H1 (cell line): ENCODE measurements around the gene ASGR1. TPM values are rescaled to one million over a fixed set of nuclear protein-coding genes. Genes with fewer than 3 reads are reported as not detected.
A peak's percentile ranks its signal among the peaks of the same experiment; 100 is the strongest.

Experiments
- ATF3 ChIP-seq: IDR thresholded peaks from 2 replicates; pipeline ENCODE4 v1.6.1; 2011; ENCODE audit warnings: low read depth, mild to moderate bottlenecking, low read length; ENCODE audit not compliant: insufficient read depth
- CBX5 ChIP-seq: fragments of 300-800, 300-1000 bp; sonication (generic); IDR thresholded peaks from 2 replicates; pipeline ENCODE4 v1.7.1; 2016; ENCODE audit warnings: antibody characterized with exemption, low read length, low read depth
- CEBPB ChIP-seq: IDR thresholded peaks from 2 replicates; pipeline ENCODE4 v1.6.1; 2012; ENCODE audit warnings: low read depth, low read length
- CHD2 ChIP-seq: IDR thresholded peaks from 2 replicates; pipeline ENCODE4 v1.6.1; 2012; ENCODE audit warnings: low read length, improper control_type of control experiment
- EGR1 ChIP-seq: IDR thresholded peaks from 2 replicates; pipeline ENCODE4 v1.6.1; 2011; ENCODE audit warnings: low read depth, low read length, borderline replicate concordance
- EP300 ChIP-seq, 2 experiments: IDR thresholded peaks; 1 replicate in 1 of 2; 2 replicates in 1 of 2; pipeline ENCODE4 v1.6.1; 2011 to 2012; ENCODE audit warnings: low read depth in 2 of 2, low read length in 2 of 2, mild to moderate bottlenecking in 2 of 2, borderline replicate concordance in 1 of 2, inconsistent platforms in 1 of 2, moderate library complexity in 1 of 2
- FOSL1 ChIP-seq: IDR thresholded peaks from 2 replicates; pipeline ENCODE4 v1.6.1; 2011; ENCODE audit warnings: mild to moderate bottlenecking, low read depth, low read length, moderate library complexity; ENCODE audit not compliant: insufficient read depth
- GABPA ChIP-seq: IDR thresholded peaks from 2 replicates; pipeline ENCODE4 v1.6.1; 2011; ENCODE audit warnings: mild to moderate bottlenecking, low read length, moderate library complexity, borderline replicate concordance; ENCODE audit not compliant: insufficient read depth
- GTF2F1 ChIP-seq: IDR thresholded peaks from 2 replicates; pipeline ENCODE4 v1.6.1; 2012; ENCODE audit warnings: low read depth, low read length, improper control_type of control experiment, borderline replicate concordance
- HDAC6 ChIP-seq: IDR thresholded peaks from one replicate; pipeline ENCODE4 v1.7.1; 2012; ENCODE audit warnings: low read depth, mild to moderate bottlenecking, inconsistent platforms, low read length, moderate library complexity
- JUND ChIP-seq: IDR thresholded peaks from 2 replicates; pipeline ENCODE4 v1.6.1; 2011; ENCODE audit warnings: mild to moderate bottlenecking, improper control_type of control experiment, low read length
- MAFK ChIP-seq: IDR thresholded peaks from 2 replicates; pipeline ENCODE4 v1.6.1; 2012; ENCODE audit warnings: low read depth, mild to moderate bottlenecking, improper control_type of control experiment, low read length
- PHF8 ChIP-seq: fragments of 200-600 bp; sonication (generic); conservative IDR thresholded peaks from 2 replicates; pipeline ENCODE4 v1.7.1; 2012; ENCODE audit warnings: low read depth, mild to moderate bottlenecking, inconsistent platforms, low read length, moderate library complexity
- RAD21 ChIP-seq, 2 experiments: IDR thresholded peaks in 1 of 2; conservative IDR thresholded peaks in 1 of 2; 2 replicates each; pipeline ENCODE4 v1.6.1; 2011; ENCODE audit warnings: low read depth in 2 of 2, low read length in 2 of 2, improper control_type of control experiment in 1 of 2, inconsistent platforms in 1 of 2, mild to moderate bottlenecking in 1 of 2, moderate library complexity in 1 of 2
- RBBP5 ChIP-seq: IDR thresholded peaks from 2 replicates; pipeline ENCODE4 v1.7.1; 2012; ENCODE audit warnings: low read depth, mild to moderate bottlenecking, inconsistent platforms, low read length, moderate library complexity, borderline replicate concordance
- RFX5 ChIP-seq: IDR thresholded peaks from 2 replicates; pipeline ENCODE4 v1.6.1; 2011; ENCODE audit warnings: low read depth, low read length, improper control_type of control experiment, borderline replicate concordance
- SIN3A ChIP-seq, 2 experiments: IDR thresholded peaks in 1 of 2; conservative IDR thresholded peaks in 1 of 2; 2 replicates each; pipeline ENCODE4 v1.6.1; 2011 to 2012; ENCODE audit warnings: low read length in 2 of 2, improper control_type of control experiment in 1 of 2, low read depth in 1 of 2, mild to moderate bottlenecking in 1 of 2
- SP1 ChIP-seq: IDR thresholded peaks from 2 replicates; pipeline ENCODE4 v1.6.1; 2011; ENCODE audit warnings: low read depth, low read length
- SP2 ChIP-seq: IDR thresholded peaks from 2 replicates; pipeline ENCODE4 v1.6.1; 2012; ENCODE audit warnings: mild to moderate bottlenecking, low read length, inconsistent platforms
- TAF1 ChIP-seq: IDR thresholded peaks from 2 replicates; pipeline ENCODE4 v1.6.1; 2011; ENCODE audit warnings: mild to moderate bottlenecking, low read depth, low read length
- TCF12 ChIP-seq: IDR thresholded peaks from 2 replicates; pipeline ENCODE4 v1.6.1; 2011; ENCODE audit warnings: low read depth, mild to moderate bottlenecking, low read length
- TEAD4 ChIP-seq: IDR thresholded peaks from 2 replicates; pipeline ENCODE4 v1.6.1; 2012; ENCODE audit warnings: low read depth, low read length, inconsistent platforms, mixed read lengths
- USF2 ChIP-seq: IDR thresholded peaks from 2 replicates; pipeline ENCODE4 v1.6.1; 2011; ENCODE audit warnings: low read length, improper control_type of control experiment
- polyA plus RNA-seq, 7 experiments: library from polyadenylated mRNA; depleted of rRNA in 3 of 7; stranded (reverse) in 5 of 7; unstranded in 2 of 7; fragments of >200 nt in 5 of 7; fragments of 200-250 nt in 2 of 7; gene quantifications; 1 replicate in 5 of 7; 2 replicates in 1 of 7; 4 replicates in 1 of 7; pipeline versions ENCODE4 v1.2.1 to v1.2.3, GENCODE V29; 2011 to 2013; ENCODE audit warnings: missing spikeins in 2 of 7, mixed read lengths in 2 of 7
- total RNA-seq: library from RNA; stranded (reverse); fragmentation: NEBNext Ultra II Directional; extraction: Animal tissue kit (Norgen Biotek cat#: 25700); gene quantifications from 2 replicates; pipeline ENCODE4 v1.2.1, GENCODE V29; 2021

ASGR1 gene
- total and polyA plus RNA-seq, 2 of the 8 experiments (the other 6 are each of a cell fraction or from before 2014, with no cell fraction given) = 10.8 to 14.5 TPM

GRCh38 chr17:7220593-7221277, 41.6 kb upstream of the ASGR1 start (continued):
- TF ChIP-seq MAFK (peak; percentile 73; the same call in 1 of the 2 replicates), GTF2F1 (no peak), RFX5 (no peak), HDAC6 (no peak), CHD2 (no peak), TEAD4 (no peak), FOSL1 (no peak), USF2 (no peak), EP300 (IDR thresholded peaks at IDR 0.05; ENCODE audit: borderline replicate concordance in 1 of 2, low read depth in 2 of 2, low read length in 2 of 2) (no peak), TAF1 (no peak), ATF3 (no peak), SP1 (no peak), CBX5 (no peak), GABPA (no peak), SIN3A (conservative IDR thresholded peaks at IDR 0.05 in 1 of 2, IDR thresholded peaks at IDR 0.05 in 1 of 2; ENCODE audit: low read depth in 1 of 2, low read length in 2 of 2) (peak in 1 of 2 experiments; percentile 30; a peak in 1 of 4 replicates), PHF8 (no peak), TCF12 (no peak), EGR1 (no peak), SP2 (no peak), RBBP5 (0 out of 2 replicates have a peak, but pooled peaks have one; percentile 6), RAD21 (IDR thresholded peaks at IDR 0.05 in 1 of 2, conservative IDR thresholded peaks at IDR 0.05 in 1 of 2; ENCODE audit: low read depth in 2 of 2, low read length in 2 of 2) (peak; percentile 56 to 71), CEBPB (no peak), JUND (no peak)
